PC-3 (cell line): ENCODE measurements around the gene FHAD1.

Experiments used
- EZH2 ChIP-seq: fragments of 300-600 bp; sonication (generic); IDR thresholded peaks from one replicate; pipeline ENCODE4 v1.6.1; 2017; ENCODE audit warnings: antibody characterized with exemption, mild to moderate bottlenecking, low read length; ENCODE audit not compliant: unreplicated experiment
- TF ChIP-seq, protein P1 (sequence below): fragments of 300-600 bp; sonication (generic); conservative IDR thresholded peaks from 2 replicates; pipeline ENCODE4 v1.5.1; 2017; ENCODE audit warnings: antibody characterized with exemption, low read depth, mild to moderate bottlenecking, low read length

DNA sequence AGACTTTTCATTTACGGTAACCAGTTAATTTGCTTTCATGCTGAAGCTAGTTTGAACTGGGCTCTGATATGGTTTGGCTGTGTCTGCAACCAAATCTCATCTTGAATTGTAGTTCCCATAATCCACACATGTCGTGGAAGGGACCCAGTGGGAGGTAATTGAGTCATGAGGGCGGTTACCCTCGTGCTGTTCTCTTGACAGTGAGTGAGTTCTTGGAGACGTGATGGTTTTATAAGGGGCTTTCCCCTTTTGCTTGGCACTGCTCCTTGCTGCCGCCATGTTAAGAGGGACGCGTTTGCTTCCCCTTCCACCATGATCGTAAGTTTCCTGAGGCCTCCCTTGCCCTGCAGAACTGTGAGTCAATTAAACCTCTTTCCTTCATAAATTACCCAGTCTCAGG lies 10.3 kb upstream of the FHAD1 start:
- TF ChIP-seq, protein P1, sequence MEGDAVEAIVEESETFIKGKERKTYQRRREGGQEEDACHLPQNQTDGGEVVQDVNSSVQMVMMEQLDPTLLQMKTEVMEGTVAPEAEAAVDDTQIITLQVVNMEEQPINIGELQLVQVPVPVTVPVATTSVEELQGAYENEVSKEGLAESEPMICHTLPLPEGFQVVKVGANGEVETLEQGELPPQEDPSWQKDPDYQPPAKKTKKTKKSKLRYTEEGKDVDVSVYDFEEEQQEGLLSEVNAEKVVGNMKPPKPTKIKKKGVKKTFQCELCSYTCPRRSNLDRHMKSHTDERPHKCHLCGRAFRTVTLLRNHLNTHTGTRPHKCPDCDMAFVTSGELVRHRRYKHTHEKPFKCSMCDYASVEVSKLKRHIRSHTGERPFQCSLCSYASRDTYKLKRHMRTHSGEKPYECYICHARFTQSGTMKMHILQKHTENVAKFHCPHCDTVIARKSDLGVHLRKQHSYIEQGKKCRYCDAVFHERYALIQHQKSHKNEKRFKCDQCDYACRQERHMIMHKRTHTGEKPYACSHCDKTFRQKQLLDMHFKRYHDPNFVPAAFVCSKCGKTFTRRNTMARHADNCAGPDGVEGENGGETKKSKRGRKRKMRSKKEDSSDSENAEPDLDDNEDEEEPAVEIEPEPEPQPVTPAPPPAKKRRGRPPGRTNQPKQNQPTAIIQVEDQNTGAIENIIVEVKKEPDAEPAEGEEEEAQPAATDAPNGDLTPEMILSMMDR = no peak
- no peak for TF ChIP-seq EZH2
